ENCODE measurements around the gene TOP1.

DNA sequence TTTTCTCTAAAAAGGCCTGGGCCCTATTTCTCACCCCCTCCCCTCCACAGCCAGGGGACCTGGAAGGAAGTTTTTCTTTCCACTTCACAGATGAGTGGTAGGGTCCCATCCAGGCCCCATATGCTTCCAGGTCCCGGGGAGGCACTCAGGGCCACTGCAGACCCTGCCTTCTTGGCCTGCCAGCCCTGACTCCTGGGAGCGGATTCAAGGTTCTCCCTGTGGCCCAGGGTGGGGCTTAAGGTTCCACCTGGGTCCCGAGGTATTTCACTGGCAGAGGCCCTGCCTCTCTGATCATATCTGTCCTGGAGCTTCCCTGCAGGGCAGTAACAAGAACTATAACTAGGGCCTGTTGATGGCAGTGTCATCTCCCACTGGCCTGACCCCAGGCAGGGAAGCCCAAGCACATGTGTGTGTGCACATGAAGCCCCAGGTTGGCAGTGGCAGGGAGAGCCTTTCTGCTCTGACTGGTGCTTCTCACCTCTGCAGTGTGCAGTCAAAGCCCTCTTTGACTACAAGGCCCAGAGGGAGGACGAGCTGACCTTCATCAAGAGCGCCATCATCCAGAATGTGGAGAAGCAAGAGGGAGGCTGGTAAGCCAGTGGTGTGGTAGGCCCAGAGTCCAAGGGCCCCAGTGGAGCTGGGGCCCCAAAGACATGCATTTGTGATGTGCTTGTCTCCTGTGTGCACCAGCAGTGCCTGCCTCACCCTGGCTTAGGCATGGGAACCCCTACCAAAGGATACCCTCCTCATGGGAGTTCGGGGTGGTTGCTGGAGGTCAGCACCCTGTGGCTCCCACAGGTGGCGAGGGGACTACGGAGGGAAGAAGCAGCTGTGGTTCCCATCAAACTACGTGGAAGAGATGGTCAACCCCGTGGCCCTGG is 139.9 kb downstream of the TOP1 start:
- TF ChIP-seq CTCF (IDR thresholded peaks at IDR 0.05), result no peak
- no peak for TF ChIP-seq POLR2A (IDR thresholded peaks at IDR 0.05)
